HG03432 (cell line): ENCODE data around the gene DAGLB.
"Not testable (repeated sequence)": the region's sequence is repeated elsewhere in the genome, so short reads cannot be mapped to it uniquely, and the experiment has no call there.

Experiments used
- ATAC-seq: cut with Tn5 transposase; IDR thresholded peaks from one replicate; pipeline ENCODE4 v1.9.1; 2021; ENCODE audit warnings: mild to moderate bottlenecking, moderate library complexity; ENCODE audit not compliant: unreplicated experiment

DAGLB gene

GRCh38 chr7:6378556-6378955 is 69.2 kb downstream of the DAGLB start:
- not testable (repeated sequence) for ATAC-seq

- no peak for ATAC-seq
Measured at GRCh38 chr7:6376820-6377219, 70.9 kb downstream of the DAGLB start.

- ATAC-seq, result no peak
Measured at GRCh38 chr7:6375348-6376101, 72.2 kb downstream of the DAGLB start.

GRCh38 chr7:6367701-6368211 is 80.0 kb downstream of the DAGLB start:
- ATAC-seq, result no peak

GRCh38 chr7:6365451-6365850 is 82.3 kb downstream of the DAGLB start:
- no peak for ATAC-seq

GRCh38 chr7:6360841-6361240 is 86.9 kb downstream of the DAGLB start:
- ATAC-seq, result no peak

- ATAC-seq, result no peak
Measured at GRCh38 chr7:6359734-6360133, 88.0 kb downstream of the DAGLB start.
